Measurements from ENCODE around the gene GSAP.
"Not testable (repeated sequence)": the region's sequence is repeated elsewhere in the genome, so short reads cannot be mapped to it uniquely, and the experiment has no call there.

GSAP gene

DNA sequence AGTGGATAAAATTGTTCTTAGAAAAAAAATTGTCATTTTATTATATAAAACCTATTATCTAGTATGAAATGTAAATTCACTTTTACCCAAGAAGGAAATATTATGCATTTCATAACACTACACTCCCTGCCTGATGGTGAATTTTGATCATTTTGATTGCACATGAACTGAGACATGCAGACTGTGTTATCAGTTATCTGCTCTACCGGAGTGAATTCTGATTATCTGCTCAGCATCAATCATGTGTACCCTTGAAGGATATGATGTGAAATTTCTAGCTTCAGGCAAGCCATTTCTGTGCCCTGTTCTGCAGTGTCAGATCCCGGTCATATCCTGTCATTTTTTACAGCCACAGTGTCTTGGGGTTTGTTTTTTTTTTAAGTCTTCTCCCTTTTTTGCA, 131.5 kb downstream of the GSAP start:
- no peak for DNase-seq (ENCODE audit: low read depth)
- H3K4me3 ChIP-seq (ENCODE audit: low read length): no peak overlapping the region
- TF ChIP-seq, protein P1, sequence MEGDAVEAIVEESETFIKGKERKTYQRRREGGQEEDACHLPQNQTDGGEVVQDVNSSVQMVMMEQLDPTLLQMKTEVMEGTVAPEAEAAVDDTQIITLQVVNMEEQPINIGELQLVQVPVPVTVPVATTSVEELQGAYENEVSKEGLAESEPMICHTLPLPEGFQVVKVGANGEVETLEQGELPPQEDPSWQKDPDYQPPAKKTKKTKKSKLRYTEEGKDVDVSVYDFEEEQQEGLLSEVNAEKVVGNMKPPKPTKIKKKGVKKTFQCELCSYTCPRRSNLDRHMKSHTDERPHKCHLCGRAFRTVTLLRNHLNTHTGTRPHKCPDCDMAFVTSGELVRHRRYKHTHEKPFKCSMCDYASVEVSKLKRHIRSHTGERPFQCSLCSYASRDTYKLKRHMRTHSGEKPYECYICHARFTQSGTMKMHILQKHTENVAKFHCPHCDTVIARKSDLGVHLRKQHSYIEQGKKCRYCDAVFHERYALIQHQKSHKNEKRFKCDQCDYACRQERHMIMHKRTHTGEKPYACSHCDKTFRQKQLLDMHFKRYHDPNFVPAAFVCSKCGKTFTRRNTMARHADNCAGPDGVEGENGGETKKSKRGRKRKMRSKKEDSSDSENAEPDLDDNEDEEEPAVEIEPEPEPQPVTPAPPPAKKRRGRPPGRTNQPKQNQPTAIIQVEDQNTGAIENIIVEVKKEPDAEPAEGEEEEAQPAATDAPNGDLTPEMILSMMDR (IDR thresholded peaks at IDR 0.05; ENCODE audit: insufficient read depth, low read depth, low read length, missing control alignments): no peak

DNA sequence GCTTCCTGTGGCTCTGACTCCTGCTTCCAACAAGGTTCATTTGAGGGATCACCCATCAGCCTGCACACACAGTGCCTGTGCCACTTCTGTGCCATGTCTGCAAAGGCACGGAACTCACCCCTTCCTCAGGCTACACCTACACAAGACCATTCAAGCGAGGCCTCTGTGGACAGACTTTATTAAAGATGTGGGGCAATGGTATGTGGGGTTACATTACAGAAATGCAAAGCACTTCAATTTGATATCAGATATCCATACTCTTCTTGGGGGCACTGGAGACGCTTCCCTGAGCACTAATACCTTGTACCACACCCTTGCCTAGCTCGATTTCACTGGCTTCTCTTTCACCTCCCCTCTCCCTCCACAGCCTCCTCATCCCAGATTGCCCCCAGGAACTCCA, 132.1 kb downstream of the GSAP start:
- no peak overlapping the region for H3K4me3 ChIP-seq (ENCODE audit: low read length)
- DNase-seq (ENCODE audit: low read depth): no peak
- TF ChIP-seq, protein P1 (IDR thresholded peaks at IDR 0.05; ENCODE audit: insufficient read depth, low read depth, low read length, missing control alignments): no peak

DNA sequence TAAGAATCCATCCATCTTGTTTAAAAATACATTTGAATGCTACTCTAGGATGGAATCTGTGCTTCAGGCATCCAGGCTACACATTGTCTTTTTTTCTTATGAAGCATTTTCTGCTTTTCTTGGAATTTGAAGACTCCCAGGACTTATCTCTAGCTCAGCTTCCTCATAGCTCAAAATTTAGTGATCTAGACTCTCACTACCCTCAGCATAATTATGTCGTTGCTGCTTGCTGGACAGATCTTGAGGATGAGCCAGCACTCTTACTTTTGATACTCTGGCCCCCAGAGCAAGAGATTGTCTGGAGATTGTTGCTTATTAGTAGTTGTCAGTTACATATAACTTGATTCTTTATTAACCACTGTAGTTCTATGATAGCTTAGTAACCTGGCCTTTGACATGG, 133.3 kb downstream of the GSAP start:
- H3K4me3 ChIP-seq (ENCODE audit: low read length): no peak overlapping the region
- TF ChIP-seq, protein P1 (IDR thresholded peaks at IDR 0.05; ENCODE audit: insufficient read depth, low read depth, low read length, missing control alignments): no peak
- no peak for DNase-seq (ENCODE audit: low read depth)

DNA sequence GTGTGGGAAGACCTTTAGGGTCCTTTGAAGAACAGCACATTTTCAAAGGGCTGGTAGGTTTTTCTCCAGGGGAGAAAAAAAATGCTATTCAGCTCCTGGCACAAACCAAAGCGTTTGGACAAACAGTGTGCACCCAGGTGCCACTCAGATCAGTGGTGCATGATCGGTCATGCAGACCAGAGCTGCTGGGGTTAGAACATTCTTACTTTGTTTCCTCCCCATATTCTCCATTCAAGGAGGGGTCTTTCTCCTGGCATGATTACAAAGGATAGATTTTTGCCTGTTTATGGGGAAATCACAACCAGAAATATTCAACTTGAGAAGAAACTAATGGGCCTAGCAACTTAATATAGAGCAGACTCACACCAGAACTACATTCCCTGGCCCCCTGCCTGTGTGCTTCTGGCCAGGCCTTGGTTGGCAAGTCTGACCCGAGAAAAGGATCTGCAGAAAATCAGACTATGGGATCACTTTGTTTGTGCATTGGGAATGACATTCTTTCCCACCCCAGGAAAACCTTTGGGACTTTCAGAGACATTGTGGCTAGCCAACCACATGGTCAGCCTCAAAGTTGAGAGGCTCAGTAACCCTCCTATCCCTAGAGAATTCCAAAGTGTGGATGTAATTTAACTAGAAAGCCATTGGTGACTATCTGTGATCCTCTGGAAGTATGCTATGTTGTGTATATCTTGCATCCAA, 134.2 kb downstream of the GSAP start:
- no peak for DNase-seq (ENCODE audit: low read depth)
- H3K4me3 ChIP-seq (ENCODE audit: low read length): no peak overlapping the region
- TF ChIP-seq, protein P1 (IDR thresholded peaks at IDR 0.05; ENCODE audit: insufficient read depth, low read depth, low read length, missing control alignments): no peak

DNA sequence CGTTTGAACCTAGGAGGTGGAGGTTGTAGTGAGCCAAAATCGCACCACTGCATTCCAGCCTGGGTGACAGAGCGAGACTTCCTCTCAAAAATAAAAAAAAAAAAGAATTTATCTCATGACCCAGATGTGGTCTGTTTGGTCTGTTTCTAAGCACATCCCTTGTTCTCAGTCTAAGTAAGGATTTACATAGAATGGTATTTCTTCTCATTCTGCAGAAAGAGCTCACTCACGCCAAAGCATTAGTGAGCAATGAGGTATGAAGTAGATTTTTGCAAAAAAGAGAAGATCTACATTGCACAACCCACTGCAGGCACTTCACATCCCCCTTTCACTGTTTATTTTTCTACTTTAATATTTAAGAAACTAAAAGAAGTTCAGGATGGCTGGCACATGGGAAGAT, 140.0 kb downstream of the GSAP start:
- no peak overlapping the region for H3K4me3 ChIP-seq (ENCODE audit: low read length)
- DNase-seq (ENCODE audit: low read depth): no peak
- TF ChIP-seq, protein P1 (IDR thresholded peaks at IDR 0.05; ENCODE audit: insufficient read depth, low read depth, low read length, missing control alignments): no peak

DNA sequence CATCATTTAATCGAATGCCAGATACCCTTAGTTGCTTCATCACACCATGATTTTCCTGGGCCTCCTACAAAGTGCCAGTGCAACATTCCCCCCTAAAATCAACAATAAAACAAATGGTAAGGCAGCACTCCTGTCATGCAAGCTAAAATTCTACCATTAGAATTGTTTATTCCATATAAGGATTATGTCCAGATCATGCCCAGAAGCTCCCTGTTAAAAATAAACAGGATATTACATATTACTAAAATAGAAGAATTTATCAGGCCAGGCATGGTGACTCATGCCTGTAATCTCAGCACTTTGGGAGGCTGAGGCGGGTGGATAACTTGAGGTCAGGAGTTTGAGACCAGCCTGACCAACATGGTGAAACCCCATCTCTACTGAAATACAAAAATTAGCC, 140.5 kb downstream of the GSAP start:
- H3K4me3 ChIP-seq (ENCODE audit: low read length); DNase-seq (ENCODE audit: low read depth): not testable (repeated sequence)

DNA sequence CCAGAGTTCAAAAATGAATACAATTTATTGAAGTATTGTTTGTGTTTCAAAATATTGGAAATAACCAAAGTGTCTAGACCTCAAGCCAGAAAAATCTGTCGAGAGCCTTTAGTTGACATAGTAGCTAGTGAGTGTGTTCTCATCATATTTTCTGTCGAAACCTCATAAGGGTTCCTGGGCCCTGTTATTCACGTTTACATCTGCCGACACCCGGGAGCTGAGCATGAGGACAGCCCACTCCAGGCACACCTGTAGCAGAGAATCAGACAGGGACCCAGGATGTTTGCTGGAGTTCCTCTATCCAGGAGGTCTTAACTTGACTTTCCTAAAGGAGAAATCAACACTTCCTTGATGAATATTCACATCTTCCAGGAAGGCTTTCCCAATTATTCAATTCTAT, 144.4 kb downstream of the GSAP start:
- H3K4me3 ChIP-seq (ENCODE audit: low read length): no peak overlapping the region
- DNase-seq (ENCODE audit: low read depth): no peak
- TF ChIP-seq, protein P1 (IDR thresholded peaks at IDR 0.05; ENCODE audit: insufficient read depth, low read depth, low read length, missing control alignments): no peak

Data from epithelial cell of esophagus (primary cell).